ENCODE data around the gene CYP1A1. TPM values are rescaled to one million over a fixed set of nuclear protein-coding genes. Genes with fewer than 3 reads are reported as not detected.

Gene CYP1A1
- polyA plus RNA-seq, 3 donors, result 0.12 TPM; not detected in 2

GRCh38 chr15:74710319-74711094 is 14.8 kb downstream of the CYP1A1 start:
- DNase-seq (ENCODE audit: extremely low read depth in 1 of 11, low read depth in 9 of 11, low spot score in 4 of 11), result no peak

DNA sequence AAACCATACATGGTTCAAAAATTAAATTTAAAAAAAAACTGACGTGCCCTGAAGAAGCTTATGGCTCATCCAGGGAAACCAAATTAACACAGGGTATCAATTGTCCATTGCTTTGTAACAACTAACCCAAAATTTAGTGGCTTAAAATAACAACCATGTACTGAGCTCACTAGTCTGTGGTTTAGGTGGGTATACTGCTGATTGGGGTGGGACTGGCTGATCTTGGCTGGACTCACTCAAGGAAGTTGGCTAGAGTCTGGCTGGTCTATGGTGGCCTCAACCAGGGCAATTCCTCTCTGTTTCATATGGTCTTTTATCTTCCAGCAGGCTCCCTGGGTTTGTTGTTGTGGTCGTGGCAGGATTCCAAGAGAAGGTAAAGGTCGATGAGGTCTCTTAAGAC is 15.4 kb downstream of the CYP1A1 start:
- DNase-seq (ENCODE audit: extremely low read depth in 1 of 11, low read depth in 9 of 11, low spot score in 4 of 11), result no peak

DNA sequence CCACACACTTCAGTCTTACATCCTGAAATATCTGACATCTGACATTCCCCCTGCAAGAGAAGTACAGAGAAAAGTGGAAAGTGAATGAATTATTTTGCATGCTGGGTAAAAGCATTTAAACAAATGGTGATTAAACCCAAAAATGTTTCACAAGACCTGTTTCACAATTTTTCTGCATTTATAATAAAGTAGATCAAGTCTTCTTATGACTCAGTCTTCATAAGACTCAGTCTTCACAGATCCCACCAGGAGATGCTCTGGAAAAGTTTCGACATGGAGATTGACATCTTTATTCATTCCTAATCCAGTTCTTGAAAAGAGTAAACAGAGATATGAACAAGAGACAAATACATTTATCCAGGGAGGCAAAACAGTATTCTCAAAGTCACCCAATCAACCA is 16.3 kb downstream of the CYP1A1 start:
- no peak for DNase-seq (ENCODE audit: extremely low read depth in 1 of 11, low read depth in 9 of 11, low spot score in 4 of 11)

- no peak for DNase-seq (ENCODE audit: extremely low read depth in 1 of 11, low read depth in 9 of 11, low spot score in 4 of 11)
These were observed 28.5 kb downstream of the CYP1A1 start for GRCh38 chr15:74696808-74697207.

GRCh38 chr15:74696398-74696729 is 29.0 kb downstream of the CYP1A1 start:
- peak in 3 of 11 donors; percentile 0 to 4 (median 3) for DNase-seq (ENCODE audit: extremely low read depth in 1 of 11, low read depth in 9 of 11, low spot score in 4 of 11)

- DNase-seq (ENCODE audit: extremely low read depth in 1 of 11, low read depth in 9 of 11, low spot score in 4 of 11), result peak; percentile 70 to 93 (median 89)
These were observed 29.5 kb downstream of the CYP1A1 start, which contains the start of gene EDC3 for GRCh38 chr15:74695597-74696397. TSS of gene EDC3 (minus strand) at chr15:74696024. CDS start at chr15:74675124, 20,900 bp downstream.

DNA sequence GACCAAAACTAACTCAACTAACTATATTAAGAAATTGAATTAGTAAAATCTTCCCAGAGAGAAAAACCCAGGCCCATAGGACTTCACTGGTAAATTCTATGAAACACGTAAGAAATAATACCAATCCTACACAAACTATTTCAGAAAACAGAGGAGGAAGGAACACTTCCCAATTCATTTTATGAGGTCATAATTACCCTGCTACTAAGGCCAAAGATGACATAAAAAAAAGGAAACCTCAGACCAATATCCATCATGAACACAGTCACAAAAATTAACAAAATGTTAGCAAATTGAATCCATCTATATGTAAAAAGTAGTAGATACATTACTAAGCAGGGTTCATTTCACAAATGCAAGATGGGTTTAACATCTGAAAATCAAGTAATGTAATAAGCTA is 33.0 kb downstream of the CYP1A1 start:
- DNase-seq (ENCODE audit: extremely low read depth in 1 of 11, low read depth in 9 of 11, low spot score in 4 of 11), result no peak

GRCh38 chr15:74683758-74684157 is 41.6 kb downstream of the CYP1A1 start:
- DNase-seq (ENCODE audit: extremely low read depth in 1 of 11, low read depth in 9 of 11, low spot score in 4 of 11), result no peak

DNA sequence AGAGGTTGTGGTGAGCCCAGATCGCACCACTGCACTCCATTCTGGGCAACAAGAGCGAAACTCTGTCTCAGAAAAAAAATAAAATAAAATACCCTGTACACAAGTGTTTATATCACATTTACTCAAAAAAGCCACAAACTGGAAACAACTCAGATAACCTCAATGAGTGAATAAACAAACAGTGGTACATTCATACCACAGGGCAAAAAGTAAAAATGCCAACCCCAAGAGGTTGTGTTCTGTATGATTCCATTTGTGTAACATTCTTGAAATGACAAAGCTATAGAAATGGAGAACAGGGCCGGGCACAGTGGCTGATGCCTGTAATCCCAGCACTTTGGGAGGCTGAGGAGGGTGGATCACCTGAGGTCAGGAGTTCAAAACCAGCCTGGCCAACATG is 42.4 kb downstream of the CYP1A1 start:
- no peak for DNase-seq (ENCODE audit: extremely low read depth in 1 of 11, low read depth in 9 of 11, low spot score in 4 of 11)

GRCh38 chr15:74680456-74680855 is 44.9 kb downstream of the CYP1A1 start:
- no peak for DNase-seq (ENCODE audit: extremely low read depth in 1 of 11, low read depth in 9 of 11, low spot score in 4 of 11)

DNA sequence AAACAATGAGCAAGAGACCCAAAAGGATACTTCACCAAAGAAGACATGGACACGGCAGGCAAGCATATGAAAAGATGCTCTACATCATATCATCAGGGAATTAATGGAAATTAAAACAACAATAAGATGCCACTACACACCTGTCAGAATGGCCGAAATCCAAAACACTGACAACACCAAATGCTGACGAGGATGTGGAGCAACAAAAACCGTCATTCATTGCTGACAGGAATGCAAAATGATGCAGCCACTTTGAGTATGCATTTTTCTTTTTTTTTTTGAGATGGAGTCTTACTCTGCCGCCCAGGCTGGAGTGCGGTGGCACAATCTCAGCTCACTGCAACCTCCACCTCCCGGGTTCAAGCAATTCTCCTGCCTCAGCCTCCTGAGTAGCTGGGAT is 48.5 kb downstream of the CYP1A1 start:
- DNase-seq (ENCODE audit: extremely low read depth in 1 of 11, low read depth in 9 of 11, low spot score in 4 of 11), result no peak

- no peak for DNase-seq (ENCODE audit: extremely low read depth in 1 of 11, low read depth in 9 of 11, low spot score in 4 of 11)
These were observed 51.2 kb downstream of the CYP1A1 start for GRCh38 chr15:74674161-74674560.

DNA sequence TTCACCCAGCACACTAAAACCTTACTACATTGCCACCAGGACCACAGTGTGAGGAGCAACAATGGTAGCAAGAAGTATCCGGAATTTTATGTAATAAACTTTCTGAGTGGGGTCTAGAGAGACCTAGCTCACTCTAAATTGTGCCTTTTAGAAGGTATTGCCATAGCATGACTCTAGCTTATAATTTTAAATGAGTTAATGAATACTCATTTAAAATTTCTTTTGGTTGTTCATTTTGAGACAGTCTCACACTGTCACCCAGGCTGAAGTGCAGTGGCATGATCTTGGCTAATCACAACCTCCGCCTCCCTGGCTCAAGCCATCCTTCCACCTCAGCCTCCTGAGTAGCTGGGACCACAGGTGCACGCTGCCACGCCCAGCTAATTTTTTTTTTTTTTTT is 55.7 kb downstream of the CYP1A1 start:
- no peak for DNase-seq (ENCODE audit: extremely low read depth in 1 of 11, low read depth in 9 of 11, low spot score in 4 of 11)

Other genes starting within 250 kb of the CYP1A1 start
- 10 to 100 TPM; 13.5 to 17.7 (median 17.1) TPM for gene ARID3B, start 184.3 kb downstream of the CYP1A1 start, polyA plus RNA-seq (ENCODE audit: insufficient read length in 3 of 3)
- 10 to 100 TPM; 70.5 to 89.5 (median 72.9) TPM for gene CLK3, start 109.7 kb downstream of the CYP1A1 start, polyA plus RNA-seq (ENCODE audit: insufficient read length in 3 of 3)
- 10 to 100 TPM; 41.8 to 44.1 (median 42.0) TPM for gene EDC3, start 29.5 kb downstream of the CYP1A1 start, polyA plus RNA-seq (ENCODE audit: insufficient read length in 3 of 3)
- under 1 TPM; 0.13 to 0.38 (median 0.23) TPM for gene CYP1A2, start 23.3 kb upstream of the CYP1A1 start, polyA plus RNA-seq (ENCODE audit: insufficient read length in 3 of 3)
- 10 to 100 TPM; 42.2 to 53.4 (median 47.1) TPM for gene CSK, start 56.6 kb upstream of the CYP1A1 start, polyA plus RNA-seq (ENCODE audit: insufficient read length in 3 of 3)
- not detected for gene LMAN1L, start 87.3 kb upstream of the CYP1A1 start, polyA plus RNA-seq (ENCODE audit: insufficient read length in 3 of 3)
- gene CPLX3, start 101.1 kb upstream of the CYP1A1 start, polyA plus RNA-seq (ENCODE audit: insufficient read length in 3 of 3), result not detected
- 10 to 100 TPM; 27.9 to 33.5 (median 31.1) TPM for gene ULK3, start 117.6 kb upstream of the CYP1A1 start, polyA plus RNA-seq (ENCODE audit: insufficient read length in 3 of 3)
- gene SCAMP2, start 147.8 kb upstream of the CYP1A1 start, polyA plus RNA-seq (ENCODE audit: insufficient read length in 3 of 3), result 10 to 100 TPM; 69.1 to 71.3 (median 69.7) TPM
- gene MPI, start 164.5 kb upstream of the CYP1A1 start, polyA plus RNA-seq (ENCODE audit: insufficient read length in 3 of 3), result 10 to 100 TPM; 66.1 to 71.9 (median 69.4) TPM
- 10 to 100 TPM; 51.7 to 59.3 (median 57.2) TPM for gene FAM219B, start 181.3 kb upstream of the CYP1A1 start, polyA plus RNA-seq (ENCODE audit: insufficient read length in 3 of 3)
- 100 to 1,000 TPM; 183 to 221 (median 217) TPM for gene COX5A, start 212.5 kb upstream of the CYP1A1 start, polyA plus RNA-seq (ENCODE audit: insufficient read length in 3 of 3)
- 1 to 10 TPM; 2.1 to 3.4 (median 2.5) TPM for gene RPP25, start 231.2 kb upstream of the CYP1A1 start, polyA plus RNA-seq (ENCODE audit: insufficient read length in 3 of 3)

Data from renal cortex interstitium (tissue), 11 donors.